ENCODE results near the gene FRAS1. TPM values are rescaled to one million over a fixed set of nuclear protein-coding genes. Genes with fewer than 3 reads are reported as not detected.

FRAS1 gene
- total RNA-seq, 2 experiments from 2014 or later = not detected

- Histone ChIP-seq H3K27me3 (ENCODE audit: control insufficient read depth in 1 of 2, insufficient read depth in 2 of 2, low read length in 2 of 2) (no peaks in the 10 kb centered on the region), H3K36me3 (ENCODE audit: insufficient read depth, low read length) (no peaks in the 10 kb centered on the region), H3K27ac (ENCODE audit: low read depth in 1 of 2, low read length in 2 of 2) (no peak overlapping the region), H3K9me3 (ENCODE audit: control insufficient read depth in 1 of 2, insufficient read depth in 1 of 2, low read length in 2 of 2) (peaks cover 3 to 9% of the 10 kb centered on the region in 2 experiments), H3K4me1 (ENCODE audit: insufficient read depth, low read length) (no peaks in the 10 kb centered on the region), H3K4me3 (ENCODE audit: low read length) (no peak overlapping the region)
- intact Hi-C loops (cut with DNase I, micrococcal nuclease) = no loop called here
- Mint-ChIP-seq H3K4me3 (no peak overlapping the region), H3K9me3 (peaks cover 19% of the 10 kb centered on the region), H3K27ac (no peak overlapping the region), H3K27me3 (peaks cover 28% of the 10 kb centered on the region), H3K36me3 (ENCODE audit: low read depth) (no peaks in the 10 kb centered on the region), H3K4me1 (ENCODE audit: low read depth) (no peaks in the 10 kb centered on the region)
- no peak for DNase-seq
- ChIA-PET POLR2A (no interaction called here), CTCF (no interaction called here)
- no peak for ATAC-seq (ENCODE audit: poor library complexity)
- TF ChIP-seq CTCF (IDR thresholded peaks at IDR 0.05) = no peak
Observed at GRCh38 chr4:78396613-78397291, 339.6 kb downstream of the FRAS1 start.

- no peak for TF ChIP-seq CTCF (IDR thresholded peaks at IDR 0.05)
- POLR2A ChIA-PET = no interaction called here
- H3K9me3 Mint-ChIP-seq = peaks cover 19% of the 10 kb centered on the region
- Histone ChIP-seq H3K36me3 (ENCODE audit: insufficient read depth, low read length) (no peaks in the 10 kb centered on the region), H3K4me3 (ENCODE audit: low read length) (no peak overlapping the region), H3K27me3 (ENCODE audit: control insufficient read depth in 1 of 2, insufficient read depth in 2 of 2, low read length in 2 of 2) (no peaks in the 10 kb centered on the region), H3K9me3 (ENCODE audit: control insufficient read depth in 1 of 2, insufficient read depth in 1 of 2, low read length in 2 of 2) (peaks cover 3 to 9% of the 10 kb centered on the region in 2 experiments), H3K4me1 (ENCODE audit: insufficient read depth, low read length) (no peaks in the 10 kb centered on the region), H3K27ac (ENCODE audit: low read depth in 1 of 2, low read length in 2 of 2) (no peak overlapping the region)
- no peaks in the 10 kb centered on the region for H3K36me3 Mint-ChIP-seq (ENCODE audit: low read depth)
- no peak for ATAC-seq (ENCODE audit: poor library complexity)
- H3K4me3 Mint-ChIP-seq = no peak overlapping the region
- peaks cover 28% of the 10 kb centered on the region for H3K27me3 Mint-ChIP-seq
- no peaks in the 10 kb centered on the region for H3K4me1 Mint-ChIP-seq (ENCODE audit: low read depth)
- no peak for DNase-seq
- CTCF ChIA-PET = no interaction called here
- no peak overlapping the region for H3K27ac Mint-ChIP-seq
- intact Hi-C loops (cut with DNase I, micrococcal nuclease) = no loop called here
Observed at GRCh38 chr4:78397292-78397630, 340.1 kb downstream of the FRAS1 start.

GRCh38 chr4:78409612-78410202, 352.6 kb downstream of the FRAS1 start:
- ATAC-seq (ENCODE audit: poor library complexity) (no peak), DNase-seq (no peak)
- no peak overlapping the region for H3K4me3 ChIP-seq (ENCODE audit: low read length)
- no peak overlapping the region for H3K4me3 Mint-ChIP-seq
- ChIA-PET CTCF (no interaction called here), POLR2A (no interaction called here)
- peaks cover 5% of the 10 kb centered on the region for H3K27me3 Mint-ChIP-seq
- peaks cover 0 to 3% of the 10 kb centered on the region in 2 experiments for H3K27me3 ChIP-seq (ENCODE audit: control insufficient read depth in 1 of 2, insufficient read depth in 2 of 2, low read length in 2 of 2)
- no peaks in the 10 kb centered on the region for H3K4me1 ChIP-seq (ENCODE audit: insufficient read depth, low read length)
- intact Hi-C loops (cut with DNase I, micrococcal nuclease) = no loop called here
- no peak overlapping the region for H3K27ac Mint-ChIP-seq
- TF ChIP-seq CTCF (IDR thresholded peaks at IDR 0.05) = no peak
- H3K4me1 Mint-ChIP-seq (ENCODE audit: low read depth) = no peaks in the 10 kb centered on the region
- no peaks in the 10 kb centered on the region for H3K9me3 ChIP-seq (ENCODE audit: control insufficient read depth in 1 of 2, insufficient read depth in 1 of 2, low read length in 2 of 2)
- no peaks in the 10 kb centered on the region for H3K9me3 Mint-ChIP-seq
- no peaks in the 10 kb centered on the region for H3K36me3 Mint-ChIP-seq (ENCODE audit: low read depth)
- H3K27ac ChIP-seq (ENCODE audit: low read depth in 1 of 2, low read length in 2 of 2) = no peak overlapping the region
- no peaks in the 10 kb centered on the region for H3K36me3 ChIP-seq (ENCODE audit: insufficient read depth, low read length)

All from CD4-positive, alpha-beta T cell (primary cell).